HS-5 (cell line): ENCODE data around the gene KIAA1671.

Experiments
- DNase-seq: peaks from one replicate; pipeline ENCODE4 v3.0.0-alpha.2; 2012; ENCODE audit warnings: low read depth

Gene KIAA1671

DNA sequence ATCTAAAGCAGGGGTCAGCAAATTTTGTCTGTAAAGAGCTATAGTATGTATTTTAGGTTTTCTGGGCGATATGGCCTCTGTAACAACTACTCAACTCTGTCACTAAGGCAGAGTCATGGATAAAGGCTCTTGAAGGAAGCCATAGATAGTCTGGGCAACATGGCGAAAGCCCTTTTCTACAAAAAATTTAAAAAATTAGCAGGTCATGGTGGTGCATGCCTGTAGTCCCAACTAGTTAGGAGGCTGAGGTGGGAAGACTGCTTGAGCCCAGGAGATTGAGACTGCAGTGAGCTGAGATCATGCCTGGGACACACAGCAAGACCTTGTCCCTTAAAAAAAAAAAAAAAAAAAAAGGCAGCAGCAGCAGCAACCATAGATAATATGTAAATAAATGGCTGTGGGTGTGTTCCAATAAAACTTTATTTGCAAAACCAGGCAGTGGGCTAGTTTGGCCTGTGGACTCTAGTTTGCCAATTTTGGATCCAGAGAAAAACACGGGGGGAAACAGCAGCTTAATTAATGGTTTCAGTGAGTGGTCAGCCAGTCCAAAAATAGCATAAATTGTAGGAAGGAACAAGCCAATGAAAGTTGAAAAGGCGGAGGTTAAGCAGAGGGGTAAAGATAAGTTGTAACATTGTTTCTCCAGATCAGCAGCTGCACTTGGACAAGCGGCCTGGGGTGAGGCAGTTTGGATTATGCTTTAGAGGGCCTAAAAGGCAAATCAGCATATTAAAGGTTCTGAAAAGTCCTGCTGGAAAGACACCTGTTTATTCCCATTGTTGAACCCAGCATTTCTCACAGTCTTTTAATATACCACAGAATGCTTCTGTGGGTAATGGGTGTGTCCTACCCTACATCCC lies 62.6 kb downstream of the KIAA1671 start:
- no peak for DNase-seq

DNA sequence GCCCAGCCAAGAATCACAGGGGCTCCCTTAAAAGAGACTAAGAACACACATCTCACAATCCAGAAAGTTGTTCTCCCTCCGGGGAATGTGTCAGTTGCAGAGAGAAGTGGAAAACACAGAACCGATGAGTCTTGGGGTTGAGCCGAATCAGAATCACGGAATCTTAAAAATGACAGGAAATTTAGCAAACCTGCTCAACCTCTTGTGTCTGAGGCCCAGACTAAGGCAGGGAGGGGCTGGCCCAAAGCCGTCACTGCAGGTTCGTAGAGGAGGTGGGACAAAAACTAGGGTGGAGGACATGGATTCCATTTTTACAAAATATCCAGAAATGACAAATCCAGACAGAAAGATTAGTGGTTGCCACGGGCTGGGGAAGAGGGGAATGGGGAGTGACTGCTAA lies 63.8 kb downstream of the KIAA1671 start:
- DNase-seq = no peak

DNA sequence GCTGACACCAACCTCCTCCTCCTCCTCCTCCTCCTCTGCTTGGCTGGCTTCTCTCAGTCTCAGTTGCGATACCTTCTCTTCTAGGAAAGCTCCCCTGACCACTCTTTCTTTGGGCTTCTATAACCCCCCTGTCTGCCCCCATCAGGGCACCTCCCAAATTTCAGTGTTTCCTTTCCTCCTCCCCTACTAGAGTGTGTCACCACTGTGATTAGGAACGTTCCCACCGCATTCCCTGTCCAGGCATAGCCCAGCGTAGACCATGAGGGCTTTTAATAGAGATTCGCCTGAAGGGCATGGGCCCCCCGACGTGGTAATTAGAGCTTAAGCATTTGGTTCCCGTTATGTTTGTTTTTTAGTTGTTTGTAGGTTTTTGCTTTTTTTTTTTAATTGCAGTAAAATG lies 65.5 kb downstream of the KIAA1671 start:
- DNase-seq = no peak

GRCh38 chr22:25019427-25020184 lies 67.1 kb downstream of the KIAA1671 start:
- DNase-seq = no peak

DNA sequence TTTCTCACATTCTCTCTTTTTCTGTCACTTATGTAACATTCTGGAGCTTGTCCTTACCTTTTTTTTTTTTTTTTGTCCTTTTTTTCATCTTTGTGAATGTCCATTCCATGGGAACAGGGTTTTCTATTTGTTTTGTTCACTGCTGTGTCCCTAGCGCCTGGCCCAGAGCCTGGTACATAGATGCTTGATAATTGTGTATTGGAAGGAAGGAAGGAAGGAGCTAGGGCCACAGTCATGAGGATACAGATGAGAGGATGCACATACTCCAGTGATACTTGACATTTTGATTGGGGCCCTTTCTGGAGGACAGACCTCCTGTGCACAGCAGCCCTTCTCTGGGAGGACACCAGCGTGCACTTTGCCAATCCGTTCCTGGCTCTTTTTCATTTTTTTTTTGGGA lies 68.9 kb downstream of the KIAA1671 start:
- DNase-seq = no peak

DNA sequence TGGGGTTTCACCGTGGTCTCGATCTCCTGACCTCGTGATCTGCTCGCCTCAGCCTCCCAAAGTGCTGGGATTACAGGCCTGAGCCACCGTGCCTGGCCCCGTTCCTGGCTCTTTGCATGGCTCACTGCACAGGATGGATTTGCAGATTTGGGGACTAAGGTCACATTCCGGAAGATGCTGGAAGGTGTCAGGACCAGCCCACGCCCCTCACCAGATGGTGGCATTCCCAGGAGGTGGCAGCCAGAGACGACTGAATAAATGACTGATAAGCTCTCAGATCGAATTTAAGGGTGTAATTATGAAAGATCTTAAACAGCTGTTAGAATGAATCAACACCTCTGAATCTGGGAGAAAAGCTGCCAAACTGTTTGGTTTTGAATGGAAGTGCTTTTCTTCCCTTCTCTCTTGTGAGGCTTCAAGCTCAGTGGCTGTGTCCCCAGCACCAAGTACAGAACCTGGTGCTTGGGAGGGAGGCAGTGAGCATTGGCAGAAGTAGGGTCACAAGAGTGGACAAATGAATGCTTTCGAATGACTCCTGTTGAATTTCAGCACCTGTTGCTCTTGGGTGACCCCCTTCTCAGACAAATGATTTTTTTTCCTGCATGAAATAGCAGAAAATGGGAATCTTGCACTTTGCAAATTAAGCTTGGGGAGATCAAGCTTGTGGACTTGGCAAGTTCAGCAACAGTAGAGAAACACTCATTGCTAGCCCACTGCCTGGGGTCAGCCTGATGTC lies 69.6 kb downstream of the KIAA1671 start:
- no peak for DNase-seq

GRCh38 chr22:25023879-25024278 lies 71.4 kb downstream of the KIAA1671 start:
- no peak for DNase-seq

GRCh38 chr22:25024895-25025294 lies 72.4 kb downstream of the KIAA1671 start:
- DNase-seq = no peak

DNA sequence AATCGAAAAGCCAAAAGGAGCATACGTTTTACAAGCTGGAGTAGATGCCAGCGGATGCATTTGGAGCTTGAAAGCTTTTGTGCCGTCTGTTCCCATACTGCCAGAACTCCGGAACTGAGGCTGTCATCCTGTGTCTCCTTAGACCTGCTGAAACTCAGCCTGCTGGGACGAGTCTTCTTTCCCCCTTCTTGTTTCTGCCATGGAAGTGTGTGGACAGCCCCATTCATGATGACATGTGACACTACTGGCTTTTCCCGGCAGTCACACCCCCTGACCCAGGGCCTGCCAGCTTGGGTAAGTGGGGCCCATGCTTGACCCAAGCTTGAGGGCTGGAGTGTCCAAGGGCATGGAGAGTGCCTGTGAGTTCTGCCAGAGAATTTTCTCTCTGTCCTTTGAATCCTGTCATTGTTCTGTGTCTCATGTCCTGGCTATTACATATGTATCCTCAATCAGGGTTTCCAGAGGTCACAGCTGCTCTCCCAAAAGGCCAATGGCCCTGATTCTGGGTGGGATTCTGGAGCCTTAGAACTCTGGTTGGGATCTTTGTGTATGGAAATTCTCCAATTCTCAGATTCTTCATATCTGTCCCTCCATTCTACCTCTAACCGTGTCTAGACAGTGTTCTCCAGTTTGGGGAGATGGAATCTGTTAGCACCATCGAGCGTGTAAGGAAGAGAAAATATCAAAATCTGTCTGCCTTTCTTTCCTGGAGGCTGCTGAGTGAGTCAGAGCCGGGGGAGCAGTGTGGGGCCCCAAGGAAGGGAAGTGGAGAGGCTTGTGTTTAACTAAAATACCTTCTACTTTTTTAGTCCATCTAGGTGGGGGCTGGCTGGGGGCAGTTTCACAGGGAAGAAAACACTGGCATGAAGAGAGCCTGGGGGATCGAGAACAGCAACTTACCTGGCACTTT lies 73.2 kb downstream of the KIAA1671 start:
- peak; percentile 34 for DNase-seq

GRCh38 chr22:25027043-25027906 lies 74.8 kb downstream of the KIAA1671 start:
- DNase-seq = no peak

DNA sequence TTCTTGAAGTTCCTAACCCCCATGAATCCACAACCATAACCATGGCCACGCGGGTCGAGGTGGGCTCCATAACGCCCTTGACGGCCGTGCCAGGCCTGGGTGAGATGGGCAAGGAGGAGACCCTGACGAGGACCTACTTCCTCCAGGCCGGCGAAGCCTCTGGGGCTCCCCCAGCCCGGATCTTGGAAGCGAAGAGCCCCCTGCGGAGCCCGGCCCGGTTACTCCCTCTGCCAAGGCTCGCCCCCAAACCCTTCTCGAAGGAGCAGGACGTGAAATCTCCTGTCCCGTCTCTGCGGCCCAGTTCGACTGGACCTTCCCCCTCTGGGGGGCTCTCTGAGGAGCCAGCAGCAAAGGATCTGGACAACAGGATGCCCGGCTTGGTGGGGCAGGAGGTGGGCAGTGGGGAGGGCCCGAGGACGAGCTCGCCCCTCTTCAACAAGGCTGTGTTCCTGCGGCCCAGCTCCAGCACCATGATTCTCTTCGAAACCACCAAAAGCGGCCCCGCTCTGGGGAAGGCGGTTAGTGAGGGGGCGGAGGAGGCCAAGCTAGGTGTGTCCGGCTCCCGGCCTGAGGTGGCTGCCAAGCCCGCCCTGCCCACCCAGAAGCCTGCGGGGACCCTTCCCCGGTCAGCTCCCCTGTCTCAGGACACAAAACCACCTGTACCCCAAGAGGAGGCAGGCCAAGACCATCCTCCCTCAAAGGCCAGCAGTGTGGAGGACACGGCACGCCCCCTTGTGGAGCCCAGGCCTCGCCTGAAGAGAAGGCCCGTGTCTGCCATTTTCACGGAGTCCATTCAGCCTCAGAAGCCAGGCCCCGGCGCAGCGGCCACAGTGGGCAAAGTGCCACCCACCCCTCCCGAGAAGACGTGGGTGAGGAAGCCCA lies 75.7 kb downstream of the KIAA1671 start:
- no peak for DNase-seq

- DNase-seq = no peak
Measured at GRCh38 chr22:25028841-25029141, 76.3 kb downstream of the KIAA1671 start.

- no peak for DNase-seq
Measured at GRCh38 chr22:25029181-25029580, 76.7 kb downstream of the KIAA1671 start.

DNA sequence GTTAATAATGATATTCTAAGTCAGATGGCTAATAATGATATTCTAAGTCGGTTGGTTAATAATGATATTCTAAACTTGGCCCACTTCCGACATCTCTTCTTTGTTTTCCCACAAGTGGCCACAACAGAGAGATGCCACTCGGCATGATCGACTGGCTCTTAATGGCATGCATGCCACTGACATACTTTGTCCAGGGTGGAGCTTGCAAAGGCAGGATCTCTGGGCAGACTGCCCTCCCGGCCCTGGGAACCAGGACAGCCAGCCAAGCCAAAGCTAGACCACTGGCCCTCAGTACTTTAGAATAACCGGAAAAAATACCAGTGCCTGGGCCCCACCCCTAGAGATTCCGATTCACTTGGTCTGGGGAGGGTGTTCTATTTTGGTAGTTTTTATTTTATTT lies 78.1 kb downstream of the KIAA1671 start:
- DNase-seq = no peak

DNA sequence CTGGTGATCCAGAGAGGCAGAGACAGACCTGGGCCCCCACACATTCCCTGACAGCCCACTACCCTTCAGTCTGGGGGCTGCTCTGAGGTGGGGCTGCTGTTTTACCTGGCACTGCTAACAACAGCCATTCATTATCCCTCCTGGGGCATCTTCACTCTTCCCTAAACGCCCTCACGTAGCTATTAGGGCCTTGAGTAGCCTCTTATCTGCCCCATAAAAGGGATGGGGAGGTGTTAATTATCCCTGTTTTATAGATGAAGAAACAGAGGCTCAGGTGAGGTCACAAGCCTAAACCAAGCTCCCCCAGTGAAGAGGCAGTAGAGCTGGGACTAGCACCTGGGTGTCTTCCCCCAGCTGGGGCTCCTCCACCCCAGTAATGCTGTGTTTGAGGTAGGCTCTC lies 79.5 kb downstream of the KIAA1671 start:
- DNase-seq = no peak

DNA sequence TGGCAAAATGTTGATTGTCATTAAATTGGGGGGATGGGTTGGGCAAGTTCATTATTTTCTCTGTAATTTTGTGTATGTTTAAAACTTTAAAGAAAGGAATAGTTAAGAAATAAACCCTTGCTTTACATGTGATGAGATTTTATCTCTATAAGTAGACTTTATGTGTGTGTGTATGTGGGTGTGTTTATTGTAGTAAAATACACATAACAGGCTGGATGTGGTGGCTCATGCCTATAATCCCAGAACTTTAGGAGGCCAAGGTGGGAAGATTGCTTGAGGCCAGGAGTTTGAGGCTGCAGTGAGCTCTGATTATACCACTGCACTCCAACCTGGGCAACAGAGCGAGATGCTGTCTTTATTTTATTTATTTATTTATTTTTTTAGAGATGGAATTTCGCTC lies 83.2 kb downstream of the KIAA1671 start:
- no peak for DNase-seq

- no peak for DNase-seq
Measured at GRCh38 chr22:25038239-25038638, 85.7 kb downstream of the KIAA1671 start.

DNA sequence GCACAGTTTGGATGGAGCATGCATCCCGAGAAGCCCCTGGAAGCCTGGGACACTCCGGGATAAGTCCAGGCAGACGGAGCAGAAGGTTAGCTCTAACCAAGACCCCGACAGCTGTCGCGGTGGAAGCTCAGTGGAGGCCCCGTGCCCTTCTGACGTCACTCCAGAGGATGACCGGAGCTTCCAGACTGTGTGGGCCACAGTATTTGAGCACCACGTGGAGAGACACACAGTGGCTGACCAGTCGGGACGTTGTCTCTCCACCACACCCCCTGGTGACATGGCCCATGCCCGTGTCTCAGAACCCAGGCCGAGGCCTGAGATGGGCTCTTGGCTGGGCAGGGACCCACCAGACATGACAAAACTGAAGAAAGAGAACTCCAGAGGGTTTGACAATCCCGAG lies 86.3 kb downstream of the KIAA1671 start:
- DNase-seq = no peak

GRCh38 chr22:25039255-25039654 lies 86.7 kb downstream of the KIAA1671 start:
- no peak for DNase-seq

DNA sequence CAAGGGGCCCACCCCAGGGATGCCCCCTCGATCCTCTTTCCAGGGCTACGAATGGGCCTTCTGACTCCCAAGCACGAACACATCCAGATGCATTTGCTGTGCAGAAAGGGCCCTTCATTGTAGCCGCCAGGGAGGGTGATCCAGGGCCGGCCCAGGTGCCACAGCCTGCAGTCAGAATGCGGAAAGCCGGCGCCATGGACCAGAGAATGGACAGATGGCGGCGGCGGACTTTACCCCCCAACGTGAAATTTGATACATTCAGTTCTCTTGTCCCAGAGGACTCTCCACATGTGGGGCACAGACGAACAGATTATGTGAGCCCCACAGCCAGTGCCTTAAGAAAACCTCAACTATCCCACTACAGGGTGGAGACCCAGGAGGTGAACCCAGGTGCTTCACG lies 87.2 kb downstream of the KIAA1671 start:
- DNase-seq = no peak
